Esophagus muscularis mucosa (tissue), 4 donors: ENCODE data around the gene PRPF40A. TPM values are rescaled to one million over a fixed set of nuclear protein-coding genes. Genes with fewer than 3 reads are reported as not detected.

Experiments used
- DNase-seq: peaks from one replicate; pipeline ENCODE4 v3.0.0-alpha.2; 2017; ENCODE audit errors: extremely low spot score
- H3K27ac ChIP-seq, 4 donors: fragments of 200-600 bp; sonication (generic); replicated peaks in 1 of 4; 1 replicate in 3 of 4; 2 replicates in 1 of 4; pipeline ENCODE4 v1.5.1; 2016 to 2019; ENCODE audit warnings: mild to moderate bottlenecking in 1 of 4
- H3K27me3 ChIP-seq, 4 donors: fragments of 200-600 bp; sonication (generic); one replicate each; pipeline versions ENCODE4 v1.5.1 to v1.6.0; 2016 to 2019
- H3K36me3 ChIP-seq, 4 donors: fragments of 200-600 bp; sonication (generic); one replicate each; pipeline ENCODE4 v1.5.1; 2016 to 2019
- H3K4me1 ChIP-seq, 4 donors: fragments of 200-600 bp; sonication (generic); one replicate each; pipeline ENCODE4 v1.5.1; 2016 to 2019
- H3K4me3 ChIP-seq, 4 donors: fragments of 200-600 bp; sonication (generic); 1 replicate in 2 of 4; 2 replicates in 2 of 4; pipeline ENCODE4 v1.5.1; 2016 to 2019; ENCODE audit warnings: mild to moderate bottlenecking in 4 of 4, moderate library complexity in 1 of 4
- H3K9me3 ChIP-seq, 4 donors: fragments of 200-600 bp; sonication (generic); 1 replicate in 3 of 4; 2 replicates in 1 of 4; pipeline ENCODE4 v1.5.1; 2016 to 2019
- CTCF ChIP-seq, 3 experiments: fragments of 200-600 bp in 2 of 3; fragments of 450-650 bp in 1 of 3; sonication (generic) in 2 of 3; IDR thresholded peaks; one replicate each; pipeline ENCODE4 v1.5.1; 2017 to 2019; ENCODE audit warnings: antibody characterized with exemption in 3 of 3, mild to moderate bottlenecking in 2 of 3, moderate library complexity in 1 of 3
- EP300 ChIP-seq: sonication (generic); formaldehyde crosslinking; IDR thresholded peaks from one replicate; pipeline ENCODE4 v1.6.1; 2017; ENCODE audit warnings: antibody characterized with exemption
- POLR2A ChIP-seq: fragments of 450-650 bp; IDR thresholded peaks from one replicate; pipeline ENCODE4 v1.6.1; 2017; ENCODE audit warnings: antibody characterized with exemption, moderate library complexity, mild to moderate bottlenecking, low read depth
- POLR2AphosphoS5 ChIP-seq, 2 donors: sonication (generic); formaldehyde crosslinking; IDR thresholded peaks; one replicate each; pipeline ENCODE4 v1.6.1; 2017; ENCODE audit warnings: antibody characterized with exemption in 2 of 2
- WGBS: methylation state at CpG from one replicate; pipeline ENCODE4 v1.1.5; 2018; 5-methylcytosine and 5-hydroxymethylcytosine counted together
- intact Hi-C: fragments of 100-400 bp; cut with DNase I; formaldehyde crosslinking; loops from one replicate; pipeline ENCODE4 v1.15.1; 2023
- total RNA-seq, 4 donors: library from RNA; depleted of rRNA; stranded (reverse); fragments of >200 nt; gene quantifications; one replicate each; pipeline versions ENCODE4 v1.1.0 to v1.2.1, GENCODE V29; 2016

The PRPF40A gene
- total RNA-seq, 4 donors from 2014 or later, result 46.1 to 66.1 (median 53.2) TPM

GRCh38 chr2:152661076-152661475, 56.2 kb downstream of the PRPF40A start:
- Histone ChIP-seq H3K27ac (no peak overlapping the region), H3K36me3 (peaks cover 62 to 100% (median 91%) of the 10 kb centered on the region in 4 donors), H3K27me3 (no peaks in the 10 kb centered on the region), H3K4me1 (no peaks in the 10 kb centered on the region), H3K4me3 (no peak overlapping the region), H3K9me3 (no peaks in the 10 kb centered on the region)
- WGBS, result 94% methylated on average over 4 of the region's 4 CpGs
- DNase-seq, result no peak
- intact Hi-C loops, result no loop called here
- TF ChIP-seq POLR2A, result no peak
- no peak for TF ChIP-seq EP300

- DNase-seq, result no peak
- Histone ChIP-seq H3K9me3 (no peaks in the 10 kb centered on the region), H3K27me3 (no peaks in the 10 kb centered on the region), H3K36me3 (peaks cover 68 to 93% (median 80%) of the 10 kb centered on the region in 4 donors), H3K4me1 (no peaks in the 10 kb centered on the region), H3K4me3 (no peak overlapping the region), H3K27ac (no peak overlapping the region)
- no peak for TF ChIP-seq POLR2A
- no peak for TF ChIP-seq CTCF (IDR thresholded peaks at IDR 0.05)
- no peak for TF ChIP-seq POLR2AphosphoS5 (IDR thresholded peaks at IDR 0.05)
- no peak for TF ChIP-seq EP300
- intact Hi-C loops, result no loop called here
- 89% methylated on average over 1 of the region's 1 CpG for WGBS
Measured at GRCh38 chr2:152658221-152658620, 59.0 kb downstream of the PRPF40A start.

GRCh38 chr2:152657043-152657442, 60.2 kb downstream of the PRPF40A start:
- WGBS, result 84% methylated on average over 4 of the region's 4 CpGs
- H3K9me3 ChIP-seq, result no peaks in the 10 kb centered on the region
- intact Hi-C loops, result no loop called here

GRCh38 chr2:152655880-152656279, 61.4 kb downstream of the PRPF40A start:
- no peaks in the 10 kb centered on the region for H3K4me1 ChIP-seq
- intact Hi-C loops, result no loop called here
- no peaks in the 10 kb centered on the region for H3K27me3 ChIP-seq
- H3K9me3 ChIP-seq, result no peaks in the 10 kb centered on the region
- no peak overlapping the region for H3K4me3 ChIP-seq
- no peak overlapping the region for H3K27ac ChIP-seq
- 74% methylated on average over 1 of the region's 1 CpG for WGBS
- TF ChIP-seq CTCF (IDR thresholded peaks at IDR 0.05) (no peak), POLR2A (no peak), POLR2AphosphoS5 (IDR thresholded peaks at IDR 0.05) (no peak), EP300 (no peak)
- no peak for DNase-seq
- peaks cover 46 to 92% (median 60%) of the 10 kb centered on the region in 4 donors for H3K36me3 ChIP-seq

More at GRCh38 chr2:152657043-152657442, 60.2 kb downstream of the PRPF40A start:
- TF ChIP-seq EP300 (no peak), POLR2AphosphoS5 (IDR thresholded peaks at IDR 0.05) (no peak), POLR2A (no peak), CTCF (IDR thresholded peaks at IDR 0.05) (no peak)
- Histone ChIP-seq H3K27me3 (no peaks in the 10 kb centered on the region), H3K27ac (no peak overlapping the region), H3K4me1 (no peaks in the 10 kb centered on the region), H3K4me3 (no peak overlapping the region), H3K36me3 (peaks cover 57 to 93% (median 69%) of the 10 kb centered on the region in 4 donors)
- DNase-seq, result no peak

- WGBS, result 92% methylated on average over 2 of the region's 2 CpGs
- H3K4me3 ChIP-seq, result no peak overlapping the region
- peaks cover 18 to 58% (median 31%) of the 10 kb centered on the region in 4 donors for H3K36me3 ChIP-seq
- intact Hi-C loops, result no loop called here
- DNase-seq, result no peak
- peaks cover 10 to 19% (median 18%) of the 10 kb centered on the region in 4 donors for H3K4me1 ChIP-seq
- TF ChIP-seq POLR2A (no peak), CTCF (IDR thresholded peaks at IDR 0.05) (no peak), POLR2AphosphoS5 (IDR thresholded peaks at IDR 0.05) (no peak), EP300 (no peak)
- H3K9me3 ChIP-seq, result no peaks in the 10 kb centered on the region
- no peak overlapping the region for H3K27ac ChIP-seq
- no peaks in the 10 kb centered on the region for H3K27me3 ChIP-seq
Measured at GRCh38 chr2:152651834-152652233, 65.4 kb downstream of the PRPF40A start.
